ENCODE data around the gene RNU1-1. TPM values are rescaled to one million over a fixed set of nuclear protein-coding genes. Genes with fewer than 3 reads are reported as not detected.
"Not testable (repeated sequence)": the region's sequence is repeated elsewhere in the genome, so short reads cannot be mapped to it uniquely, and the experiment has no call there.

The RNU1-1 gene
- total and polyA plus RNA-seq, 8 donors = under 0.01 to 9,966 (median under 0.01) TPM; not detected in 3

GRCh38 chr1:16521288-16521583 lies 7.2 kb upstream of the RNU1-1 start:
- Histone ChIP-seq H3K27ac (no peak overlapping the region), H3K9me3 (no peaks in the 10 kb centered on the region), H3K4me3 (no peak overlapping the region), H3K4me1 (no peaks in the 10 kb centered on the region), H3K27me3 (peaks cover 0 to 46% (median 24%) of the 10 kb centered on the region in 3 donors), H3K36me3 (no peaks in the 10 kb centered on the region)
- intact Hi-C loops (cut with DNase I; ENCODE audit: low total_unique reads) = no loop called here
- TF ChIP-seq POLR2AphosphoS5 (IDR thresholded peaks at IDR 0.05) = no peak
- no peak for TF ChIP-seq POLR2A (IDR thresholded peaks at IDR 0.05)
- no peak for TF ChIP-seq EP300 (IDR thresholded peaks at IDR 0.05)
- TF ChIP-seq CTCF (IDR thresholded peaks at IDR 0.05) = no peak
- no peak for DNase-seq
- WGBS, 5 donors = 50 to 65% (median 56%) methylated on average over 12 of the region's 12 CpGs

- H3K9me3 ChIP-seq; intact Hi-C loops (cut with DNase I; ENCODE audit: low total_unique reads); H3K4me1 ChIP-seq; H3K27ac ChIP-seq; H3K36me3 ChIP-seq: not testable (repeated sequence)
- WGBS, 5 donors = 22 to 49% (median 40%) methylated on average over 36 to 48 of the region's 48 CpGs
- peak in 1 of 2 donors; percentile 37 for DNase-seq
- Histone ChIP-seq H3K27me3 (peaks cover 0 to 46% (median 24%) of the 10 kb centered on the region in 3 donors), H3K4me3 (peak overlapping the region in 1 of 4 donors; percentile 13)
These were observed 6.6 kb upstream of the RNU1-1 start for GRCh38 chr1:16520435-16521287.

GRCh38 chr1:16519255-16519951 lies 5.3 kb upstream of the RNU1-1 start:
- H3K27ac ChIP-seq; H3K4me1 ChIP-seq; intact Hi-C loops (cut with DNase I; ENCODE audit: low total_unique reads); H3K36me3 ChIP-seq; H3K9me3 ChIP-seq; H3K4me3 ChIP-seq; DNase-seq: not testable (repeated sequence)
- H3K27me3 ChIP-seq = peaks cover 0 to 46% (median 24%) of the 10 kb centered on the region in 3 donors
- WGBS, 5 donors = 44 to 60% (median 50%) methylated on average over 5 to 6 of the region's 6 CpGs

DNA sequence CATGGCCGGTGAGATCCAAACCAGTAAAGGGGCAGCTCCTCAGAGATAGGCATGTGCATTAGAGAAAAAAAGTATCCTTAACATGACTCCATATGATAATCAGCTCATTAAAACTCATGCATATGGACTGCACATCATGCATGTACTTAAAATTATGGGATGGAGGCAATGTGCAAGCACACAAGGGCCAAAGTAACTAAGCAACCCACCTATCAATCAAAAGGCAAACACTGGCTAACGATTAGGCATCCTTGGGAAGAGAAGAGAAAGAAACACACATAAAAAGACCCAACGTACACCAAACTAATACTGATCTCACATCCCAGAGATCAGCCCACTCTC lies 4.8 kb upstream of the RNU1-1 start:
- WGBS, 5 donors = 33 to 57% (median 48%) methylated on average over 3 of the region's 3 CpGs
- H3K36me3 ChIP-seq; H3K4me1 ChIP-seq; DNase-seq; H3K4me3 ChIP-seq; intact Hi-C loops (cut with DNase I; ENCODE audit: low total_unique reads); H3K27ac ChIP-seq; H3K9me3 ChIP-seq: not testable (repeated sequence)
- peaks cover 0 to 46% (median 24%) of the 10 kb centered on the region in 3 donors for H3K27me3 ChIP-seq

- 64 to 79% (median 70%) methylated on average over 4 to 5 of the region's 5 CpGs for WGBS, 5 donors
- H3K9me3 ChIP-seq; H3K36me3 ChIP-seq; intact Hi-C loops (cut with DNase I; ENCODE audit: low total_unique reads); H3K4me3 ChIP-seq; DNase-seq; H3K4me1 ChIP-seq: not testable (repeated sequence)
- H3K27ac ChIP-seq = peak overlapping the region in 3 of 5 donors; percentile 20 to 60 (median 31)
- peaks cover 0 to 38% (median 24%) of the 10 kb centered on the region in 3 donors for H3K27me3 ChIP-seq
These were observed 2.8 kb upstream of the RNU1-1 start for GRCh38 chr1:16516694-16517410.

DNA sequence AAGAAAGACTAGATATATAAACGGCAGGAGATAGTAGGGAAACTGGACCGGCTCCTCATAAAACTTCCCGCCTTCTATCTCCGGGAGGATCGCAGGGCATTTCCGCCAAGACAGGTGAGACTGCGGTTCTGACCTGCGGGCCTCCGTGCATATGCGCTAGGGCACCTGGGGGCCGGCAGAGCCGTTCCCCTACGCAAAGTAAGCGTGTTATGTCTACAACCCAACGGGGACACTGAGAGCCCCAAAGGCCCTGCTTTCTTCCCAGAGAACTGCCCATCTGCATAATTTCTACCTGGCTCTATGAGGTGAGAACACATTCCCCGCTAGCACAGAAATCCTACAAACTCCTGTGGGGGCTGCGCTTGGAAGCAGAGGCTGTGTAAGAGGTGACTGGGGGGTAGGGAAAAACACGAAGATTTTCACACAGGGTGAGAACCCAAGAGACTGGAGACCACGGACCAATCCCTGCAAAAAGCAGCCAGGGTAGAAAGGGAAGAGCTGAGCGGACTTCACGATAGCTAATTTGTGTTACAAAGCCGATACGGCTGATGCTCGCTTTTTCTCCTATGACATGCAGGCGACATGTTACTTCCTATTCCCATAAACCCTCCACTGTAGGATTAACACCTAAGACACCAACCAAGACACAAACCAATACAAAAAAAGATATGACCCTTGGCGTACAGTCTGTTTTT lies 526 bp downstream of the RNU1-1 start:
- H3K9me3 ChIP-seq; H3K36me3 ChIP-seq; intact Hi-C loops (cut with DNase I; ENCODE audit: low total_unique reads); H3K4me1 ChIP-seq: not testable (repeated sequence)
- H3K27me3 ChIP-seq = peaks cover 0 to 12% (median 0%) of the 10 kb centered on the region in 3 donors
- peak; percentile 57 to 91 for DNase-seq
- WGBS, 5 donors = 2 to 7% (median 4%) methylated on average over 9 to 26 of the region's 26 CpGs
- H3K4me3 ChIP-seq = peak overlapping the region in 1 of 4 donors; percentile 38
- TF ChIP-seq POLR2AphosphoS5 (IDR thresholded peaks at IDR 0.05) = peak in 2 of 3 donors; percentile 73 to 93
- H3K27ac ChIP-seq = peak overlapping the region; percentile 52 to 90 (median 80)

DNA sequence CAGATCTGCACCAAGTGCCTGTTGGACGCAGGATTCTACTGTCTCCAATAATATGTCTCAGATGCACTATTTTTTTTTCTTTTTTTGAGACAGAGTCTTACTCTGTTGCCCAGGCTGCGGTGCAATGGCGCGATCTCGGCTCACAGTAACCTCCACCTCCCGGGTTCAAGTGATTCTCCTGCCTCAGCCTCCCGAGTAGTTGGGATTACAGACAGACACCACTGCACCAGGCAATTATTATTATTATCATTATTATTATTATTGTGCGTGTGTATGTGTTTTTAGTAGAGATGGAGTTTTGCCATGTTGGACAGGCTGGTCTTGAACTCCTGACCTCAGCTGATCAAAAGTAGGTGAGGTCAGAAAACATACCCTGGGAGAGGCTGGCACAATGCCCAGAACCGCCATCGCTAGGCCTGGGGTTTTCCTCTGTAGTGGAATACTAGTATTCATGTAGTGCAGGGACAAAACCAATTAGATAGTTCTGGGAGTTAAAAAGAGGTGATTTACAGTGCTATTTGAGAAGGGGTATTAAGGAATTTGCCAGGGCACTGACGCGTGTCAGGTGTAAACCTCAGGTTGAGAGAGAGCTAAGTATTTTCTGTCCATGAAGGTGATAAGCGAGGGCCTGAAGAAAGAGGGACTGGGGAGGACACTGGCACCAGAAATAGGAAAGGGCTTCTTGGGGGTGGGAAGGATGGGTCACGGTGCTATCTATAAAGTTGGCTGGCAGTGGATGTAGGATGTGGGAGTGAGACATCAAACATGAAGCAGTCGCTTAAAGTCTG lies 1.3 kb downstream of the RNU1-1 start:
- DNase-seq = peak in 1 of 2 donors; percentile 47
- H3K27me3 ChIP-seq; H3K36me3 ChIP-seq; H3K9me3 ChIP-seq; H3K4me1 ChIP-seq; intact Hi-C loops (cut with DNase I; ENCODE audit: low total_unique reads); H3K4me3 ChIP-seq: not testable (repeated sequence)
- H3K27ac ChIP-seq = peak overlapping the region in 4 of 5 donors; percentile 52 to 90 (median 82)
- WGBS, 5 donors = 59 to 72% (median 66%) methylated on average over 12 to 13 of the region's 15 CpGs

GRCh38 chr1:16511926-16512325 lies 2.2 kb downstream of the RNU1-1 start:
- DNase-seq; H3K27ac ChIP-seq; intact Hi-C loops (cut with DNase I; ENCODE audit: low total_unique reads); H3K4me1 ChIP-seq; H3K27me3 ChIP-seq; H3K4me3 ChIP-seq; H3K36me3 ChIP-seq; H3K9me3 ChIP-seq: not testable (repeated sequence)
- WGBS, 5 donors = 37 to 59% (median 49%) methylated on average over 1 of the region's 1 CpG

GRCh38 chr1:16508861-16509445 lies 5.1 kb downstream of the RNU1-1 start:
- H3K4me1 ChIP-seq; H3K27ac ChIP-seq; intact Hi-C loops (cut with DNase I; ENCODE audit: low total_unique reads); H3K36me3 ChIP-seq; H3K4me3 ChIP-seq; H3K27me3 ChIP-seq; H3K9me3 ChIP-seq: not testable (repeated sequence)
- peak in 1 of 2 donors; percentile 47 for DNase-seq
- 74 to 83% (median 80%) methylated on average over 8 of the region's 8 CpGs for WGBS, 5 donors

Data from stomach (tissue), 9 donors.